Activated naive CD4-positive, alpha-beta T cell treated with anti-CD3 and anti-CD28 coated beads, Interleukin-2, amount 50 U/mL, for 72 hours (primary cell): ENCODE data around the gene PTGFR. TPM values are rescaled to one million over a fixed set of nuclear protein-coding genes. Genes with fewer than 3 reads are reported as not detected.

ENCODE experiments used
- ATAC-seq, 2 donors: fragments of 150-1000 bp; cut with Tn5 transposase; 2 replicates each; pipeline ENCODE4 v1.10.0; 2021; ENCODE audit warnings: mild to moderate bottlenecking in 2 of 2, moderate library complexity in 2 of 2
- DNase-seq, 2 donors: peaks; one replicate each; pipeline ENCODE4 v3.0.0; 2021 to 2022; ENCODE audit warnings: low spot score in 2 of 2
- H3K27ac Mint-ChIP-seq, 2 donors: one replicate each; pipeline ENCODE4 v1.8.0; 2022; ENCODE audit warnings: mild to moderate bottlenecking in 2 of 2, mixed read lengths in 2 of 2
- H3K36me3 Mint-ChIP-seq, 2 donors: one replicate each; pipeline ENCODE4 v1.8.0; 2022; ENCODE audit warnings: mixed read lengths in 2 of 2
- H3K9me3 Mint-ChIP-seq, 2 donors: one replicate each; pipeline ENCODE4 v1.8.0; 2022; ENCODE audit warnings: mixed read lengths in 2 of 2
- total RNA-seq, 2 donors: library from RNA; stranded (reverse); gene quantifications; one replicate each; pipeline ENCODE4 v1.2.3, GENCODE V29; 2022

PTGFR gene
- total RNA-seq: not detected

- H3K27ac Mint-ChIP-seq: no peak within 1 kb of the TSS
- H3K36me3 Mint-ChIP-seq: peaks cover 0 to 4% of the 10 kb centered on the region in 2 donors
- H3K9me3 Mint-ChIP-seq: peaks cover 4 to 6% of the 10 kb centered on the region in 2 donors
- DNase-seq (no peak), ATAC-seq (peak in 1 of 2 donors; percentile 26)
These were observed at the start of gene PTGFR for GRCh38 chr1:78490861-78491450. TSS of gene PTGFR (plus strand) at chr1:78490974. CDS start at chr1:78492744, 1,770 bp downstream.

GRCh38 chr1:78441921-78442320, 48.9 kb upstream of the PTGFR start:
- ATAC-seq: no peak
- Mint-ChIP-seq H3K9me3 (no peaks in the 10 kb centered on the region), H3K27ac (no peak overlapping the region), H3K36me3 (no peaks in the 10 kb centered on the region)
- DNase-seq: no peak

DNA sequence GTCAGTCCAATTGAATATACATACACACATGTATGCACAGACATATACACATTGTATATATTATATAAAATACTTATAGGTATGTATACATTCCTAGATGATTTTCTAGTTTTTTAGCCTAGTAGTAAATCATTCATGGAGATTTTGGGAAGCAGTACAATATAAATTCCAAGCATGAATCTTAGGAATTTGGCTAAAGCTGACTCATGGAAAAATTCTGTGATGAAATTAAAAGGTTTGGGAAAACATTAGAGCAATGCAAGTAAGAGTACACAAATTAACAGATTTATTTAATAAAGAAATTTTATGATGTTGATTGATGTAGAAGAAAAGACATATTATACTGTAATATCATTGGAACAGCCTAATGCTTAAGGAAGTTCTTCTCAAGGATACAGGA, 43.7 kb upstream of the PTGFR start:
- DNase-seq (no peak), ATAC-seq (no peak)
- Mint-ChIP-seq H3K27ac (no peak overlapping the region), H3K9me3 (no peaks in the 10 kb centered on the region), H3K36me3 (no peaks in the 10 kb centered on the region)

GRCh38 chr1:78464449-78464891, 26.3 kb upstream of the PTGFR start:
- Mint-ChIP-seq H3K9me3 (peaks cover 26 to 30% of the 10 kb centered on the region in 2 donors), H3K27ac (no peak overlapping the region), H3K36me3 (no peaks in the 10 kb centered on the region)
- DNase-seq (no peak), ATAC-seq (no peak)

- no peak overlapping the region for H3K27ac Mint-ChIP-seq
- no peaks in the 10 kb centered on the region for H3K36me3 Mint-ChIP-seq
- no peak for DNase-seq
- no peak for ATAC-seq
- H3K9me3 Mint-ChIP-seq: peaks cover 23 to 30% of the 10 kb centered on the region in 2 donors
These were observed 25.6 kb upstream of the PTGFR start for GRCh38 chr1:78465143-78465542.

- no peak overlapping the region for H3K27ac Mint-ChIP-seq
- DNase-seq (no peak), ATAC-seq (no peak)
- peaks cover 7 to 17% of the 10 kb centered on the region in 2 donors for H3K9me3 Mint-ChIP-seq
- no peaks in the 10 kb centered on the region for H3K36me3 Mint-ChIP-seq
These were observed 22.3 kb upstream of the PTGFR start for GRCh38 chr1:78468521-78468920.

DNA sequence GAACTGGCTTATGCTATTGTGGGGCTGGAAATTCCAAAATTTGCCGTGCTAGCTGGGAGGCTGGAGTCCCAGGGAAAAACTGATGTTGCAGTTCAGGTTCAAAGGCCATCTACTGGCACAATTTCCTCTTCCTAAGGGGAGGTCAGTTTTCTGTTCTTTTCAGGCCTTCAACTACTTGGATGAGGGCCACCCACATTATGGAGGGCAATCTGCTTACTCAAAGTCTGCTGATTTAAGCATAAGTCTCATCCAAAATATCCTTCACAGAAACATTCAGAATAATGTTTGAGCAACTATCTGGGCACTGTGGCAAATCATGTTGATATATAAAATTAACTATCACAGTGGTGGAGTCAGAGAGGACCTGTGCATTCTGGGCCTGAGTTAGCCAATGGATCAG, 21.2 kb upstream of the PTGFR start:
- ATAC-seq (no peak), DNase-seq (no peak)
- Mint-ChIP-seq H3K27ac (no peak overlapping the region), H3K36me3 (no peaks in the 10 kb centered on the region), H3K9me3 (peaks cover 7 to 8% of the 10 kb centered on the region in 2 donors)

- Mint-ChIP-seq H3K36me3 (no peaks in the 10 kb centered on the region), H3K9me3 (no peaks in the 10 kb centered on the region), H3K27ac (no peak overlapping the region)
- no peak for DNase-seq
- no peak for ATAC-seq
These were observed 18.7 kb upstream of the PTGFR start for GRCh38 chr1:78471890-78472620.

- Mint-ChIP-seq H3K36me3 (no peaks in the 10 kb centered on the region), H3K9me3 (no peaks in the 10 kb centered on the region), H3K27ac (no peak overlapping the region)
- DNase-seq (no peak), ATAC-seq (no peak)
These were observed 17.8 kb upstream of the PTGFR start for GRCh38 chr1:78472851-78473496.

DNA sequence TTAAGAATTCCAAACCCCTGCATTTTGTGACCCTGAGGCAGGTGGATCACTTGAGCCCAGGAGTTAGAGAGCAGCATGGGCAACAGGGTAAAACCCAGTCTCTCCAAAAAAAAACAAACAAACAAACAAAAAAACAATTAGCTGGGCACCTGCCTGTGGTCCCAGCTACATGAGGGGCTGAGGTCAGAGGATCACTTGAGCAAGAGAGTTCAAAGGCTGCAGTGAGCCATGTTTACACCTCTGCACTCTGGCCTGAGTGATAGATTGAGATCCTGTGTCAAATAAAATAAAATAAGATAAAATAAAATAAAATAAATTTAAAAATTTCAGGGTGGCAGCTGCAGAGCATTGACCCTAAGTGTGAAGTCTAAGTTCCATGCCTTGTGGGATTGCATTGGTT, 16.7 kb upstream of the PTGFR start:
- H3K36me3 Mint-ChIP-seq: no peaks in the 10 kb centered on the region
- H3K9me3 Mint-ChIP-seq: no peaks in the 10 kb centered on the region
- ATAC-seq: no peak
- no peak overlapping the region for H3K27ac Mint-ChIP-seq
- DNase-seq: no peak

DNA sequence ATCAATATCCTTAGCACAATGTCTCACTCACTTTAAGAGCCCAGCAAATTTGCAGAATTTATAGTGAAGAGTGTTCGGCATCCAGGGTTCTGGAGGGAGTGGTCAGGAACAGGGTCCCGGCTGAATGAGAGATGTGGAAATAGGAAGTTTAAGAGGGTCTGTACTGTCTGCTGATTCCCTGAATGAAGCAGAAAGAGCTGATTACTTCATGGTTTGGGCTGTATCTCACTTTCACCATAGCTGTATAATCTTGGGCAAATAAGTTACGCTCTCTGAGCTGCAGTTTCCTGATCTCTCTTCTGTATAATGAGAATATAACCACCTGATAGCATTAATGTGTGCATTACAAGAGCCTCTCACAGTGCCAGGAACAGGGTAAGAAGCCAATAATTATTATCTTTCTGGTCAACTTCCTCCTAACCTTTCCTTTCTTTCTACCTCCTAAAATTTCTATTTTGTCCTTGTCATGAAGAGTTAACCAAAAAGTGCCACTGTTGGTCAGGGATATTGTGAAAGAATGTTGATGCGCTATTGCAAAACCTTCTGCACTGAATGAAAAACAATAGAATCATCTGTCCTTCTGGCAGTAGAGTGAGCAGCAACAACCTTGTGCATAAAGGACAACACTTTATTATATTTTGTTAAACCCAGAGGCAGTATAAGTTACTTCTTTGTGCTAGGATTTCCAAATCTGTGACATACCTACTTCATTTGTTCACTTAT, 14.7 kb upstream of the PTGFR start:
- no peak overlapping the region for H3K27ac Mint-ChIP-seq
- no peak for ATAC-seq

DNA sequence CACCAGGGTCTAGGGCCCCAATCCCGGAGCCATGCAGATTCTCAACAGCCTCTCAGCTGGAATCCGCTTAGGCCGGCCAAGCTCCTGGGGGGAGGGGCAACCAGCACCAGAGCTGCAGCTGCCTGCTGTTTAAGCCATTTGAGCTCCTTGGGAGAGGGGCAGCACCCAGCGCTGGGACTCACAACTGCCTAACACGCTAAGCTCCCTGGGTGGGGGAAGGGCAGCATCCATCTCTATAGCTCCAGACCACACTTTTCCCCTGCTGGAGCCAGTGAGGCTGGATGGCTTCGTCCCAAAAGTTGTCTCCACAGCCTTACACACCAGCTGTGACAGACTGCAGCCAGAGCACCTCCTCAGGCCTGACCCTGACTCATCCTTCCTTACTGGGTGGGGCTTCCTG, 6.9 kb upstream of the PTGFR start:
- H3K9me3 Mint-ChIP-seq: peaks cover 8 to 11% of the 10 kb centered on the region in 2 donors
- no peak for DNase-seq
- peaks cover 0 to 4% of the 10 kb centered on the region in 2 donors for H3K36me3 Mint-ChIP-seq
- ATAC-seq: no peak
- no peak overlapping the region for H3K27ac Mint-ChIP-seq

More for the DNA sequence above, 14.7 kb upstream of the PTGFR start:
- no peak for DNase-seq
- no peaks in the 10 kb centered on the region for H3K36me3 Mint-ChIP-seq
- H3K9me3 Mint-ChIP-seq: no peaks in the 10 kb centered on the region

- H3K36me3 Mint-ChIP-seq: peaks cover 0 to 2% of the 10 kb centered on the region in 2 donors
- no peak for DNase-seq
These were observed 787 bp downstream of the PTGFR start for GRCh38 chr1:78491451-78492071.

DNA sequence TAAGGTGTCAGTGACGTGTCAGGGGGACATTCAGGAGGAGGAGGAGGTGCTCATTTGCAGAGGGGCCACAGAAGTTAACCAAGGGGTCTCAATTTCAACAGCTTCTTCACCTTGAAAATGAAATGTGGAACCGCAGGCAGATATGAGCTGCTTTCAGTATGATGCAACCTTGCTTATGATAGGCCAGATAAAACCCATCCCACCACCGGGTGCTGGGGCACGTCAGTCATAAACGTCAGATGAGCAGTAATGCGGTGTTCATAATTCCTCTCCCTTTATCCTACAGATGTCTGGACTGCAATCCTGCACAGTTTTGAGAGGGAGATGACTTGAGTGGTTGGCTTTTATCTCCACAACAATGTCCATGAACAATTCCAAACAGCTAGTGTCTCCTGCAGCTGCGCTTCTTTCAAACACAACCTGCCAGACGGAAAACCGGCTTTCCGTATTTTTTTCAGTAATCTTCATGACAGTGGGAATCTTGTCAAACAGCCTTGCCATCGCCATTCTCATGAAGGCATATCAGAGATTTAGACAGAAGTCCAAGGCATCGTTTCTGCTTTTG, 1.7 kb downstream of the PTGFR start:
- ATAC-seq: no peak
- no peaks in the 10 kb centered on the region for H3K36me3 Mint-ChIP-seq
- no peaks in the 10 kb centered on the region for H3K9me3 Mint-ChIP-seq
- no peak for DNase-seq
- H3K27ac Mint-ChIP-seq: no peak overlapping the region

More at GRCh38 chr1:78491451-78492071, 787 bp downstream of the PTGFR start:
- H3K27ac Mint-ChIP-seq: no peak overlapping the region
- ATAC-seq: no peak
- H3K9me3 Mint-ChIP-seq: peaks cover 3% of the 10 kb centered on the region in 2 donors

GRCh38 chr1:78493451-78493850, 2.7 kb downstream of the PTGFR start:
- Mint-ChIP-seq H3K36me3 (no peaks in the 10 kb centered on the region), H3K9me3 (no peaks in the 10 kb centered on the region), H3K27ac (no peak overlapping the region)
- ATAC-seq (no peak), DNase-seq (no peak)

GRCh38 chr1:78497201-78497600, 6.4 kb downstream of the PTGFR start:
- Mint-ChIP-seq H3K27ac (no peak overlapping the region), H3K36me3 (no peaks in the 10 kb centered on the region), H3K9me3 (no peaks in the 10 kb centered on the region)
- ATAC-seq (no peak), DNase-seq (no peak)
